DMS153 treated with DMSO at 0.1 percent for 48 hours (cell line): ENCODE data around the gene KCNJ18.
"Not testable (repeated sequence)": the region's sequence is repeated elsewhere in the genome, so short reads cannot be mapped to it uniquely, and the experiment has no call there.

Experiments used
- DNase-seq: peaks from one replicate; lab custom pipeline; 2025; ENCODE audit not compliant: unreplicated experiment; lab: John Stamatoyannopoulos, UW

Gene KCNJ18

GRCh38 chr17:21719511-21720226, 27.3 kb downstream of the KCNJ18 start:
- not testable (repeated sequence) for DNase-seq

DNA sequence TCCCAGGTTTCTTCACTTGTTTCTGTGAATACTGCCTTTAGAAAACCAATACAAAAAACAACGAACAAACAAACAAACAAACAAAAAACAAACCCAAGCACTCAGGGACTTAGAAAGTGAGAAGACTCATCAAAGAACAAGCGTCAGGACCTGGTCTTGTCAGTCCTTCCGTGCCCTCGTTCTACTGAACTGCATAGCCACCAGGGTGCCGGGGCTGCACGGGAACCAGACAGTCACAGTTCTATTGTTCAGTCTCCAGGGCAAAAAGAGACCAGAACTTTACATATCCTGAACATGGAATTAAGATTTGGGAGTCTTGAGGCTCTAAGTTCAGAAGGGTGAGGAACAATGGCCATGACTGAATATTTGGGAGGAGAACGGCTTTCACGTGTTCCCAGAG, 28.2 kb downstream of the KCNJ18 start:
- not testable (repeated sequence) for DNase-seq

GRCh38 chr17:21722268-21722667, 29.9 kb downstream of the KCNJ18 start:
- DNase-seq = not testable (repeated sequence)

DNA sequence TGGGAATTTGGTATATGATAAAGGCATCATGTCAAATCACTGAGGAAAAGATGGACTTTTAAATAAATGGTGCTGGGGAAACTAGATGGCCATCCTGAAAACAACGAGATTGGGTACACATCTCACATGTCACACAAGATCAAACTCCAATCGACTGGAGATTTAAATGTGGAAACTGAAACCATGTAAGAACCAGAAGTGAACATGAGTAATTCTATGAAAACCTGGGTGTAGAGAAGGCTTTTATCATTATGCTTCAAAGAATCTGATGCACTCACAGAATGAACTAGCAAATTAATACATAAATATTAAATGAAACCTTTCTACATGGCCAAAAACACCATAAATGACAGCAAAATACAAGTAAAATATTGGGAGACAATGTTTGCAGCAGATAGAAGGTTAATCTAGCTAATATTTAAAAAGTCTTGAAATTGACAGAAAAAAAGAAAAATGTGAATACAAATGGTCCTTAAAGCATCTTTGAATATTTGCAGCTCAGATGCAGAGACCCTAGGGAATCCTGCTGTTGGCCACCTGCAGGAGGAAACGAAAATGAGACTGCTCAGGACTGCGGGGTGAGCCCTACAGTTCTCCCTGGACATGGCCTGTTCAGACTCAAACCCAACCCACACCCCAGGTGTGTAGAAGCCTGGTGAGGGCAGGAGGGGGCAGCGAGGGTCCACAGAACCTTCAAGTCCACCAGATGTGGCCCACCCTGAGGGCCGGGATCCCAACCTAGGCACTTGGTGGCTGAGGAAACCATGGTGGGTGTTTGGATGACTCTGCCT, 32.1 kb downstream of the KCNJ18 start:
- DNase-seq = not testable (repeated sequence)

GRCh38 chr17:21731076-21731475, 38.8 kb downstream of the KCNJ18 start:
- not testable (repeated sequence) for DNase-seq

DNA sequence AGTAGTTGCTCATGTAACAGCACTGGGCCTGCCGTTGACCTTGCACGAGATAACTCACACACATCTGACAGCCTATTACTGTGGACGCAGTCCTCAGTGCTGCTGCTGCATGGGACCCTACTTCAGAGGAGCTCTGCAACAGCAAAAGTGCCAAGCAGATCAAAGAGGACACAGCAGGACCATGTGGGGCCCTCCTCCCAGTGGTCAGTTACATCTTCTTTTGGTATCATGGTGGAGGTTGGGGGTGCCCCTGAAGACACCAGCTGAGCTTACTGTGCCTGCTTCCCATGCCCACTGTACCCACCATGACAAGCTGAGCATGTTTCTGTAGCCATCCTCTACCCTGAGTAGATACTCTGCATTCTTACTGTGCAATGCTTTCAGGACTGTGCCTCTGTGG, 41.6 kb downstream of the KCNJ18 start:
- not testable (repeated sequence) for DNase-seq

DNA sequence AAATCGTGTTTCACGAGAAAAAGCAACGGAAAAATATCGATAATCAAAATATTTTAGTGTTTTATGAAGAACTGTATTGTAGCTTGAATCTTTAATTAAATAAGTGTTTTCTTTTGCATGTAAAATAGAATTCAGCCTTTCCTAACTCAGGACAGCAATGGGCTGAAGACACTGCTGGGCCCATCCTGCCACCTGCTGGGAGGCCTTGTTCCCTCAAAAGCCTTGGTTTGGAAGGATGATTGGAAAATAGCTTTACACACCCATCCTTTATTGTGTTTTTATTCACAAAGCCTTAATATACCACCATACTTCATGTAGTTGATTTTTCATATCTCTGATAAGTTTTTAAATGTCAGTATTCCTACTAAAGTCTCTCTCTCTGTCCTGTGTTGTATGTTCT, 43.5 kb downstream of the KCNJ18 start:
- not testable (repeated sequence) for DNase-seq

GRCh38 chr17:21737015-21737580, 44.8 kb downstream of the KCNJ18 start:
- not testable (repeated sequence) for DNase-seq

- not testable (repeated sequence) for DNase-seq
Observed at GRCh38 chr17:21738241-21738640, 45.9 kb downstream of the KCNJ18 start.

- DNase-seq = not testable (repeated sequence)
Observed at GRCh38 chr17:21738877-21739474, 46.7 kb downstream of the KCNJ18 start.

DNA sequence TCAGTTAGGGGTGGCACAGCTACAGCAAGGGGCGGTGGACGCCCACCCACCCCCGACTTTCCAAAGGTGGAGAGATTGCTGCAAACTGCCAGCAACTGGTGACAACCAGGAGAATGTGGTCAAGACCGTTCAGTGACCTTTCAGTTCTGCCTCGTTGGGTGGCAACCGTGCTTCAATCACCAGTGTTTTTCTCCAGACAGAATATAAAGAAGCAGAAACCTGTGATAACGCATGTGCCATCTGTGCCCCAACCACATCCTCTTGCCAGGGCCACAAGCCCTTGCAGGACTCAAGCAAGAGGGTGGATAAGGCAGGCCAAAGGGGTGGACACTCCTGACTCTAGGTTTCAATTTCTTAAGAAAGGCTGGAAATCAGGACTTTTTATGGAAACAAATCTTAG, 47.2 kb downstream of the KCNJ18 start:
- DNase-seq = not testable (repeated sequence)

DNA sequence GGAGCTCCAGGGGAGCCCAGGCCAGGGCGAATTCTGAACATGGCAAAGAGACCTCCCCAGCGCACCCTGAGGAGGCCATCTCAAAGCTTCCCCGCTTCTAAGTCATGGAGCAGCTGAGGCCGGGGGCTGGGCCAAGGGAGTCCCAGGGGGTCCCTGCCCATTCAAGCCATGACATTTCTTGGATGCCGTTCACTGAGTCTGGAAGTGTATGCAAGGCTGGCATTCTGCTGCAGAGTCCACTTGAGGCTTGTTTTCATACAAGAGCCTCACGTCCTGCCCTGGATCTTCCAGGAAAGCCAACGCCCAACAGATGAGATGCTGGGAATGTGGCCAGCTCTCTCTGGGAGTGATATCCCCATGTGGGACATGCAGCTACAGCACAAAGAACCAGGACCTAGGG, 48.5 kb downstream of the KCNJ18 start:
- DNase-seq = not testable (repeated sequence)

DNA sequence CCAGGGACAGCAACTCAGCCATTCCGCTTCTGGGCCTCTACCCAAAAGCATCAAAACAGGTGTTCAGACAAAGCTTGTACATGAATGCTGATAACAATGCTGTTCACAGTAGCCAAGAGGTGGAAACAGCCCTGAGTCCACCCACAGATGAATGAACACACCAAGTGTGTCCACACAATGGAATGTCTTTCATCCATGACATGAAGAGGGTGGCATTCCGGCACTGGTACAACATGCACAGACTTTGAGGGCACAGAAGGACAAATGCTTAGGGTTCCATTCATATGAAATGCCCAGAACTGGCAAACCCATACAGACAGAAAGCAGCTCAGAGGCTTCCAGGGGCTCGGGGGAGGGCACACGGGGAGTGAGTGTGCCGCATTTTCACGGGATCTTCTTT, 49.2 kb downstream of the KCNJ18 start:
- not testable (repeated sequence) for DNase-seq

GRCh38 chr17:21742326-21742725, 50.0 kb downstream of the KCNJ18 start:
- no peak for DNase-seq

DNA sequence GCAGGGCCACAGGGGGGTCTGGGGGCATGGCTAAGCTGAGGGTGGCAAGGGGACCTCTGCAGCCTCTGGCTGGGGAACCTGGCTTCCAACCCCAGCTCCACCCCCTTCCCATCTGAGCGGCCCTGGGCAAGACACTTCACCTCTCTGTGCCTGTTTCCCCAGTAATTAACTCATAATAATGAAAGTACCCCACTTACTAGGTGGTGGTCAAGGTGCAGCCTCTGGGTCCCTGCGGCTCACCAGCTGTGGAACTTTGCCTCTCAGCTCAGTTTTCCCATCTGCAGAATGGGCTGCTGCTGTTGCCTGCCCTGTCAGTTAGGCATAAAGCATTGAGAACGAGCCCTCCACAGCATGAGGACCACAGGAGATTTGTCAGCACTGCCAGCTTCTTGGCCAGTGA, 51.8 kb downstream of the KCNJ18 start:
- DNase-seq = not testable (repeated sequence)

- DNase-seq = not testable (repeated sequence)
Observed at GRCh38 chr17:21744621-21745020, 52.3 kb downstream of the KCNJ18 start.

GRCh38 chr17:21745385-21746054, 53.2 kb downstream of the KCNJ18 start:
- not testable (repeated sequence) for DNase-seq

DNA sequence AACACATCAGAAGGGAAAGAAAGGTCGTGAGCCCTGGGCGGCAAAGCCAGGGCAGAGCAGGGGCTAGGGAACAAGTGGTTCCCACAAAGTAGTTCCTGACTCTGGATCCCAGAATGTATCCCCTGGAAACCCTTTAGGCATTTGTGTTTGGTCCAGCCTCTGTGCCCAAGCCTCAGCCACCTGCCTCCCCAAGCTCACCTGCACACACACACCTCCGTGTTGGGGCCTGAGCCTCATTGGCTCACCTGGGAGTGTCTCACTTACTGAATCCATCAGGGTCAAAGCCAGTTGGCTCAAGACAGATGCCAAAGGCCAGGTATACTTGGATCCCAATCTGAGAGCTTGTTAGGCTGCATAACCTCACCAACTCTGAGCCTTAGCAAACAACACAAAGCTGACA, 54.1 kb downstream of the KCNJ18 start:
- not testable (repeated sequence) for DNase-seq

GRCh38 chr17:21747195-21747915, 55.0 kb downstream of the KCNJ18 start:
- DNase-seq = not testable (repeated sequence)

- not testable (repeated sequence) for DNase-seq
Observed at GRCh38 chr17:21748686-21749085, 56.4 kb downstream of the KCNJ18 start.
